Osteoblast (primary cell): ENCODE results near the gene C2CD3. TPM values are rescaled to one million over a fixed set of nuclear protein-coding genes. Genes with fewer than 3 reads are reported as not detected.

Experiments used
- DNase-seq: peaks from one replicate; pipeline ENCODE4 v3.0.0; 2011; ENCODE audit warnings: low spot score, mixed read lengths; ENCODE audit not compliant: insufficient read length; ENCODE audit errors: missing footprints
- H2AFZ ChIP-seq: 2 replicates; pipeline ENCODE4 v1.6.0; 2011; ENCODE audit warnings: mild to moderate bottlenecking, low read length
- H3K27ac ChIP-seq: 2 replicates; pipeline ENCODE4 v1.5.1; 2011; ENCODE audit warnings: mild to moderate bottlenecking, low read depth, low read length, moderate library complexity
- H3K27me3 ChIP-seq: 2 replicates; pipeline ENCODE4 v1.6.0; 2012; ENCODE audit warnings: mild to moderate bottlenecking, control low read depth, inconsistent platforms, low read length, moderate library complexity; ENCODE audit not compliant: insufficient read depth
- H3K36me3 ChIP-seq: 2 replicates; pipeline ENCODE4 v1.5.1; 2011; ENCODE audit warnings: mild to moderate bottlenecking, low read length, control low read depth, moderate library complexity; ENCODE audit not compliant: insufficient read depth
- H3K4me1 ChIP-seq: 2 replicates; pipeline ENCODE4 v1.5.1; 2011; ENCODE audit warnings: mild to moderate bottlenecking, low read length, control low read depth, moderate library complexity; ENCODE audit not compliant: insufficient read depth
- H3K4me2 ChIP-seq: 2 replicates; pipeline ENCODE4 v1.6.0; 2011; ENCODE audit warnings: mild to moderate bottlenecking, low read length; ENCODE audit not compliant: insufficient read depth
- H3K4me3 ChIP-seq: fragments of 200-600 bp; sonication (generic); 3 replicates; pipeline ENCODE4 v1.5.1; 2012; ENCODE audit warnings: mild to moderate bottlenecking, low read length, inconsistent platforms; ENCODE audit not compliant: insufficient read depth
- H3K79me2 ChIP-seq: 2 replicates; pipeline ENCODE4 v1.6.0; 2012; ENCODE audit warnings: mild to moderate bottlenecking, low read length, control low read depth, inconsistent platforms; ENCODE audit not compliant: insufficient read depth
- H3K9me3 ChIP-seq: 2 replicates; pipeline ENCODE4 v1.5.1; 2011; ENCODE audit warnings: low read depth, low read length, control low read depth
- H4K20me1 ChIP-seq: 2 replicates; pipeline ENCODE4 v1.6.0; 2012; ENCODE audit warnings: mild to moderate bottlenecking, low read length, control low read depth; ENCODE audit not compliant: insufficient read depth
- total RNA-seq: library from RNA; depleted of rRNA; stranded (reverse); fragments of >200 nt; gene quantifications from 2 replicates; pipeline ENCODE4 v1.2.3, GENCODE V29; 2012
- TF ChIP-seq, protein P1 (sequence below): IDR thresholded peaks from 2 replicates; pipeline ENCODE4 v1.5.1; 2011; ENCODE audit warnings: mild to moderate bottlenecking, low read depth, low read length, moderate library complexity; ENCODE audit errors: extremely low read depth

The C2CD3 gene
- total RNA-seq, 1 donor, result 14.1 TPM

DNA sequence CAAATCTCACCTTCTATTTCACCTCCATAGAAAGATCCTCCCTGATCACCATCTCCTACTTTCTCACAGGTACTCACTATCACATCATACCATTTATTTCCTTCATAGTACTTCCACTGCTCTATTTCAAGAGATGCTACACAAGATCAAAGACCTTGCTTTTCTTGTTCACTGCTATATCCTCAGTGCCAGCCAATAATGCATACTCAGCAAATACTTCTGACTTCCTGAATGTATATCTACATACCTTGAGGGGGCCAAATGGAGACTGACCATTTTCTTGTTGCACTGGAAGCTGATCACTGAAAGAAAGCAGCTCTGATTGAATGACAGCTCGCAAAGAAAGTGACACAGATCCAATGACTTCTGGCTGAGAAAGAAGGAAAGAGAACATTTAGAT, 64.7 kb downstream of the C2CD3 start:
- no peak for DNase-seq

DNA sequence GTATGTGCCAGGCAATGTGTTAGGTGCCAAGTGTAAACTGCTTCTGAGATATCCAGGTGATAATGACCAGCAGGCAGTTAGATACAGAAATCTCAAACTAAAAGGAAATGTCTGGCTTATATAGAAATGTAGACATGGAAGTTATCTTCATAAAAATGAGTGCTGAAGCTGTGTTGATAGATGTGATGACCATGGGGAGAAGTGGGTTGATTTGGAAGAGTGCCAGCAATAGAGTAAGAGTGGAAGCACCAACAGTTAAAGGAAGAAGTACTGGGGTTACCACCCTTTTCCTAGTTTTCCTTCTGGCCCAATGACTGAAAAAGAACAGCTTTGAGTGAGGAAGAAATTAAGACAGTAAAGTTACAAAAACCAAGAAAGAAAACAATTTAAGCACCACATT, 68.5 kb downstream of the C2CD3 start:
- Histone ChIP-seq H3K4me1 (no peaks in the 10 kb centered on the region), H4K20me1 (no peaks in the 10 kb centered on the region), H3K4me2 (no peak overlapping the region), H3K79me2 (no peaks in the 10 kb centered on the region), H3K27me3 (no peaks in the 10 kb centered on the region), H2AFZ (no peak overlapping the region), H3K27ac (no peak overlapping the region), H3K4me3 (no peak overlapping the region), H3K36me3 (peaks cover 29% of the 10 kb centered on the region), H3K9me3 (no peaks in the 10 kb centered on the region)
- DNase-seq, result no peak
- TF ChIP-seq, protein P1, sequence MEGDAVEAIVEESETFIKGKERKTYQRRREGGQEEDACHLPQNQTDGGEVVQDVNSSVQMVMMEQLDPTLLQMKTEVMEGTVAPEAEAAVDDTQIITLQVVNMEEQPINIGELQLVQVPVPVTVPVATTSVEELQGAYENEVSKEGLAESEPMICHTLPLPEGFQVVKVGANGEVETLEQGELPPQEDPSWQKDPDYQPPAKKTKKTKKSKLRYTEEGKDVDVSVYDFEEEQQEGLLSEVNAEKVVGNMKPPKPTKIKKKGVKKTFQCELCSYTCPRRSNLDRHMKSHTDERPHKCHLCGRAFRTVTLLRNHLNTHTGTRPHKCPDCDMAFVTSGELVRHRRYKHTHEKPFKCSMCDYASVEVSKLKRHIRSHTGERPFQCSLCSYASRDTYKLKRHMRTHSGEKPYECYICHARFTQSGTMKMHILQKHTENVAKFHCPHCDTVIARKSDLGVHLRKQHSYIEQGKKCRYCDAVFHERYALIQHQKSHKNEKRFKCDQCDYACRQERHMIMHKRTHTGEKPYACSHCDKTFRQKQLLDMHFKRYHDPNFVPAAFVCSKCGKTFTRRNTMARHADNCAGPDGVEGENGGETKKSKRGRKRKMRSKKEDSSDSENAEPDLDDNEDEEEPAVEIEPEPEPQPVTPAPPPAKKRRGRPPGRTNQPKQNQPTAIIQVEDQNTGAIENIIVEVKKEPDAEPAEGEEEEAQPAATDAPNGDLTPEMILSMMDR, result no peak

More for the DNA sequence above, 64.7 kb downstream of the C2CD3 start:
- Histone ChIP-seq H3K36me3 (peaks cover 17% of the 10 kb centered on the region), H3K4me3 (no peak overlapping the region), H3K79me2 (no peaks in the 10 kb centered on the region), H3K27ac (no peak overlapping the region), H2AFZ (no peak overlapping the region), H3K4me2 (no peak overlapping the region), H3K27me3 (no peaks in the 10 kb centered on the region), H3K9me3 (no peaks in the 10 kb centered on the region), H3K4me1 (no peaks in the 10 kb centered on the region), H4K20me1 (no peaks in the 10 kb centered on the region)
- TF ChIP-seq, protein P1, result no peak

DNA sequence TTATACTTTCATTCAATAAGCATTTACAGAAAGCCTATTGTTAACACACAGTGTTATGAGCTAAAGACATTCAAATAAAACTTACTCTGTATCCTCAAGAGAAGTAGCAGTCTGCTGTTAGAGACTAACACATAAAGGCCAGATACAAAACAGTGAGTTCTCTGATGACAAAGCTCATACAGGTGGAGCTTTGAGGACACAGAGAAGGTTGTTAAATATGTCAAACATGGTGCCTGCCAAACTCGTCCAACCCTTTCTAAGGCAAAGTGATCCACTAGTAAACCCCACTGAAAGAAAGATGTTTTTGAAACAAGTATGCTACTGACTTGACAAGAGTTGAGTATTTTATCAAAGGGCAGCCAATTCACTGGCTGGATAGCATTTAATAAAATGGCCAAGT, 70.1 kb downstream of the C2CD3 start:
- H3K79me2 ChIP-seq, result no peaks in the 10 kb centered on the region
- no peak for DNase-seq
- no peaks in the 10 kb centered on the region for H3K27me3 ChIP-seq
- H4K20me1 ChIP-seq, result no peaks in the 10 kb centered on the region
- TF ChIP-seq, protein P1, result no peak
- no peaks in the 10 kb centered on the region for H3K9me3 ChIP-seq
- H2AFZ ChIP-seq, result no peak overlapping the region
- H3K36me3 ChIP-seq, result peaks cover 26% of the 10 kb centered on the region
- H3K27ac ChIP-seq, result no peak overlapping the region
- no peaks in the 10 kb centered on the region for H3K4me1 ChIP-seq
- no peak overlapping the region for H3K4me2 ChIP-seq
- no peak overlapping the region for H3K4me3 ChIP-seq

DNA sequence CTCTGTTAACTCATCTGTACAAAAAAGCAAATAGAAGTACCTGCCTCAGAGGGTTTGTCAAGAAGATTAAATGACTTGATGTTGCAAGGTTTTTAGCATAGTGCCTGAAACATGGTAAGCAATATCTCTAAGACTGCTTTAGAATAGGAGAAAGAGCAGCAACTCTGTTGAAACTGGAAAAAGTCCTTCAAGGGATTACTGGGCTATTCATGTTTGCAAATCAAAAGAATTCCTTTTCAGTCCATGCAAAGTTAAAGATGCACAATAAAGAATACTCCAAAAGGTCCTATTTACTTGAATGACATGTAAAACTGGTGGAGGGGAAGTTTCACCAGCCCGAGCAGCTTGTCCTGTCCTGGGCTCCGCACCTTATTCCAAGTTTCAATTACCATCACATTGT, 70.6 kb downstream of the C2CD3 start:
- no peak overlapping the region for H3K4me2 ChIP-seq
- H3K27me3 ChIP-seq, result no peaks in the 10 kb centered on the region
- no peak overlapping the region for H3K4me3 ChIP-seq
- no peak for DNase-seq
- H3K4me1 ChIP-seq, result no peaks in the 10 kb centered on the region
- no peak overlapping the region for H2AFZ ChIP-seq
- no peak overlapping the region for H3K27ac ChIP-seq
- H4K20me1 ChIP-seq, result no peaks in the 10 kb centered on the region
- no peaks in the 10 kb centered on the region for H3K79me2 ChIP-seq
- peaks cover 26% of the 10 kb centered on the region for H3K36me3 ChIP-seq
- TF ChIP-seq, protein P1, result no peak
- H3K9me3 ChIP-seq, result no peaks in the 10 kb centered on the region
